Astrocyte (in vitro differentiated cells and primary cell): ENCODE measurements around the gene PCDH7.

Experiments used
- CTCF ChIP-seq: IDR thresholded peaks from 2 replicates; pipeline ENCODE4 v1.5.1; 2011; ENCODE audit warnings: low read depth, mild to moderate bottlenecking, inconsistent platforms, low read length, moderate library complexity; ENCODE audit not compliant: insufficient read depth
- EZH2 ChIP-seq: IDR thresholded peaks from 2 replicates; pipeline ENCODE4 v1.6.1; 2012; ENCODE audit warnings: mild to moderate bottlenecking, low read length, inconsistent platforms; ENCODE audit not compliant: insufficient read depth

- TF ChIP-seq CTCF = no peak
- TF ChIP-seq EZH2 = no peak
Measured at GRCh38 chr4:30765022-30765421, 44.9 kb downstream of the PCDH7 start.
